HG03469 (cell line): ENCODE results near the gene GRIA4.

Source experiments
- ATAC-seq: cut with Tn5 transposase; IDR thresholded peaks from one replicate; pipeline ENCODE4 v1.9.1; 2021; ENCODE audit warnings: mild to moderate bottlenecking, moderate library complexity, moderate number of reproducible peaks; ENCODE audit not compliant: unreplicated experiment

Gene GRIA4

DNA sequence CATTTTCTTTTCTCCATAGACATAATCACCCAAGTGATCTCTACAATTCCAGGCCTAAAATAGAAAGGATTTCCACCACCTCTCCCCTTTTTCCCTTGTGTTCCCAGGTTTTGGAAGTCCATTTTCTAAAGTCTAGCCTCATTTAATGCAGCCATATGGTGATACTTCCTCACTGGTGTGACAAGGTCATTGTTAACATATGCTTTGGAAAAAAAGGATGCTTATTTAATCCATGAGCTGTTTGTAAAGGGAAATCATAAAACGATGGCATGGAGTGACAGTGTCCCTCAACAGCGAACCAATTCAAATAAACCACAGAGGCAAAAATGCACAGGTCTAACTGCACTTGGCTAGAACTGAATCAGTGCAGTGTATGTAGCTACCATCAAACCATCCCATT is 26.6 kb downstream of the GRIA4 start:
- no peak for ATAC-seq

DNA sequence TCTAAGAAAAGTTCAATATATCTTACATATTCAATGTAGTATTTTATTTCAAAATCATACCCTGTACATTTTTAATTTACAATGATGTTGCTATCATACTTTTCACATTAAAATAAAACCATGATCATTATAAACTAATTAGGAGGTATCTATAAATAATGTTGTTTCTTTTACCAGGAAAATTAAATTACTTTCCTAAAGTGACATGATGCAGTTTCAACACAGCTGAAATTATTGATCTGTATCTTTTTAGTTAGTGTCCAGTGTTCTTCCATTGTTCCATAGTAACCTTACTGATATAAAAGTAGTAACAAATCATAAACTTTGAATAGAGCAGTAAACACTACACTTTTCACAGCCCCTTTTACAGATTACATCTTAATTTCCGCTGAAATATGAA is 29.7 kb downstream of the GRIA4 start:
- no peak for ATAC-seq

DNA sequence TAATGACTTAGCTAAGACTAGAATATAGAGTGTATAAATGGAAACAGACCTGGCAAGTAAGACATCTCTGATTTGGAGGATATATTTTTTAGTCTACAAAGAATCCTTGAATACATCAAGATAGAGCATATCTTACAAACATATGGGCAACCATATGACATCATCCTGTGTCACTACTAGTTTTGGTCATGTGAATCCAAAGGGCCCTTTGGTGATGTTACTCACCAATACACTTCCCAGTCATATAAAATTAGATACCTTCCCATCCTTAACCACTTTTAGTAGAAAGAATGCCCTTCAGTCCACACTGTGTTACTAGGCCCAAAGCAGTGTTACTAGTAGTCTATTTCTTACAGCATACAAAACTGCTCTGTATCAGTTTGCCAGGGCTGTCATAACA is 31.6 kb downstream of the GRIA4 start:
- ATAC-seq: no peak

DNA sequence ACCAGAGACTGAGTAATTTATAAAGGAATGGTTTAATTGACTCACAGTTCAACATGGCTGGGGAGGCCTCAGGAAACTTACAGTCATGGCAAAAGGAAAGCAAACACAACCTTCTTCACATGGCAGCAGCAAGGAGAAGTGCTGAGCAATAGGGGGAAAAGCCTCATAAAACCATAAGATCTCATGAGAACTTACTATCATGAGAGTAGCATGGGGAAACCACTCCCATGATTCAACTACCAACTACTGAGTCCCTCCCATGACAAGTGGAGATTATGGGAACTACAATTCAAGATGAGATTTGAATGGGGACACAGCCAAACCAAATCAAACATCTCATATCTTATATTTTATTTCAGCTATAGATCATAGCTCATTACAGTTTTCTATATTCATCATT is 33.0 kb downstream of the GRIA4 start:
- no peak for ATAC-seq

DNA sequence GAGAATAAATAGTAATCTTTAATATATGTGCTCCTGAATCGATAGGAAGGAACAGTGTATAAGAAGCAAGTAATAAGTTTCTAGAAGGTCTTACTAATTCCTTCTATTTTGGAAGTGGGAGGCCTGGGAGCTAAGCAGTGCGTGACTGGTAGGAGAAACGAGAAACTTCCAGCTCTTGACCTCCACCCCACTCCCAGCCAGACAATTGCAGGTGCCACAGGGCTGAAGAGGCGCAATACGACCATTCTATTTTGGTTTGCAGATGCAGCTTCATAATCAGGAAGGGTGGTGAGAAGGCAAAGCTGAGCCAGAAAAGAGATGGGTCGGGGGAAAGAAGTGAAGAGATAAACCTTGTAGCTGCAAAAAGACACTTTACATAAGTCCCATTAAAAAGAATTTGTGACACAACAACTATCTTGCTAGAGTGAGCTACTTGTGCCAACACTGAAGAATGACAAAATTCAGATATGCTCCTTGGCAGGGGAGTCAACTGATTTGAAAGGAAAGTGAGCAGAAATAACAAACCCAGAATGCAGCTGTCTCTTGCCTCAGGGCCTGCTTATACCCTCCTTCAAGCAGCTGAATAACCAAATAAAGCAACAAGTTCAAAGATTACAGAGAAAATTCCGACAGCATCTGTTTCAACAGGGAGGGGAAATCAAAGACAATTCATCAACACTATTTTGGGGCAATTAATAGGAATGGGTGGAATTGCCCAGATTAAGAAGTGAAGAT is 35.1 kb downstream of the GRIA4 start:
- ATAC-seq: no peak

DNA sequence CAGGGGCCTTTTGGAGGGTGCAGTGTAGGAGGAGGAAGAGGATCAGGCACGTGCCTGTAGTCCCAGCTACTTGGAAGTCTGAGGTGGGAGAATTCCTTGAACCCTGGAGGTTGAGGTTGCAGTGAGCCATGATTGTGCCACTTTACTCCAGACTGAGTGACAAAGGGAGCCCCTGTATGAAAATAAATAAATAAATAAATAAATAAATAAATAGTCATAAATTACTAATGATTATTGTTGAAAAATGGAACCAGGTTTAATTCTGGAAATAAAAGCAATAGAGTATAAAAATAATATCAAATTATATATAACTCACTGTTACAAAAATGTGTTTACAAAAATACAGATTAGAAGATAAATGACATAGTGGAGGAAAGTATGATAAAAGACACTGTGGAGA is 37.9 kb downstream of the GRIA4 start:
- ATAC-seq: no peak

DNA sequence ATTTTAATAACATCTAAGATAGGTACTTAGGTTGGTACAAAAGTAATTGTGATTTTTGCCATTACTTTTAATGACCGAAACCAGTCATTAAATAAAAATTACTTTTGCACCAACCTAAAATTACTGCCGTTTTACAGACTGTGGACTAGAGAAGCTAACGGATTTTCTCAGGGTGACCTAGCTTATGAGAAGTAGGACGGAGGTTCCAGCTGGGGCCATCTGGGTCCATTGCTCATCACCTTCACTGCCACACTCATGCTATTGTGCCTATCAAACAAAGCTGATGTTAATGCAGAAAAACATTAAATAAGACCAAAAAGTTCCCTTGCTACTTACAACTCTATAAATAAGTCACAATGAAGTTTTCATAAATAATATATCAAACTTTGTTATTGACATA is 38.9 kb downstream of the GRIA4 start:
- no peak for ATAC-seq

DNA sequence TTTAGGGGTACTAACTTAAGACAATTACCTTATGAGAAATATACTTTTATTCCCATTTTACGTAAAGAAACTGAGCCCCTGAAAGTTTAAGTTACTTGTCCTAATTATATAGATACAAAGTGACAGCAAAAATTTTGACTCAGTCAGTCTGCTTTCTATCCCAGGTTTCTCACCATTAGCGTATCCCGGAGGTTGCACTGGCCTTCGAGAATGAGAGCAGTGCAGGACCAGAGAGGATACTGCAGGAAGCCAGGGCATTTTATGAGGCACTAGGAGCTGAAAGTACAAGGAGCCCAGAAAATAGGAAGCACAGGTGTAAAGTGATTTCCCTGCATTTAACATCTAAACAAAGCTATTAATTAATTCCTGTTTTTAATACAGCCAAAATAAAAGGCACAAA is 55.4 kb downstream of the GRIA4 start:
- ATAC-seq: no peak

DNA sequence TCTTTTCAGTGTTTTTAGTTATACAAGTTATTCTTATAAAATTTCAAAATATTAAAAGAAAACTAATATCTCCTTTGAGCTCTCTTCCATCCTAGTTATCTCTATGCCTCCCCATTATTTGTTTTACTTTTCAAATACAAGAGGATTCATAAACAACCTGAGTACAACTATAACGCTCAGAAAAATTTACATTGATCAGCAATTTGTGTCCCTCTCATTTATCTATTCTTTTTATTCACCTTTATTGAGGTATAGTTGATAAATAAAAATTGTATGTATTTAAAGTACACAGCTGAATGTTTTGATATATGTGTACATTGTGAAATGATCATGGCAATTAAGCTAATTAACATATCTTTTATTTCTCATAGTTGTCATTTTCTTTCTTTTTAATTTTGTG is 57.6 kb downstream of the GRIA4 start:
- ATAC-seq: no peak

DNA sequence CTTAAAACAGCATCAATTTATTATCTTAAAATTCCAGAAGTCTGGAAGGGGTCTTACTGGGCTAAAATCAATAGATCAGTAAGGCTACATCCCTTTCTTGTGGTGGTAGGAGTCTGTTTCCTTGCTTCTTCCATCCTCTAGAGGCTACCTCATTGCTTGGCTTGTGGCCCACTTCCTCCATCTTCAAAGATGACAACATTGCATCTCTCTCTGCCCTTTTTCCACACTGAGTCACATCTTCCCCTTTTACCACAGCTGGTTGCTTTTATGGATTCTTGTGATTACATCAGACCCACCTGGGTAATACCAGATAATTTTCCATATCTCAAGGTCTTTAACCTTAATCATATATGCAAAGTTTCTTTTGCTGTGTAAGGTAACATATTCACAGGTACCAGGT is 60.9 kb downstream of the GRIA4 start:
- no peak for ATAC-seq

DNA sequence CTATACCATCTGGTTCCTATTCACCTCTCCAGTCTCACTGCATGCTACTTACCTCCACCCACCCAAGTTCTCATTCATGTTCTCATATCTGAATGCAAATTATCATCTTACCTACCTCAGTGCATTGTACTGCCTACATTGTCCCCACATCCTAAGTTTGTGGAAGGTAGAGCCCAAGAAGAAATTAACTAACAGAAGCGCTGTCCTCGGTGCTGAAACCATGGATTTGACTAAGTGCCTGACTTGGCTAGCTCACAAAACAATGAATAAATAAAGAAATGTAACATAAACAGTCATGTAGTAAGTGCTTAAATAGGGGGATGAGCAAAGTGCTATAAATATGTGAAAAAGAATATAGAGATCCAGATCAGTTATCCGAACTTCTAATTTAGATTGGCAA is 63.2 kb downstream of the GRIA4 start:
- no peak for ATAC-seq

DNA sequence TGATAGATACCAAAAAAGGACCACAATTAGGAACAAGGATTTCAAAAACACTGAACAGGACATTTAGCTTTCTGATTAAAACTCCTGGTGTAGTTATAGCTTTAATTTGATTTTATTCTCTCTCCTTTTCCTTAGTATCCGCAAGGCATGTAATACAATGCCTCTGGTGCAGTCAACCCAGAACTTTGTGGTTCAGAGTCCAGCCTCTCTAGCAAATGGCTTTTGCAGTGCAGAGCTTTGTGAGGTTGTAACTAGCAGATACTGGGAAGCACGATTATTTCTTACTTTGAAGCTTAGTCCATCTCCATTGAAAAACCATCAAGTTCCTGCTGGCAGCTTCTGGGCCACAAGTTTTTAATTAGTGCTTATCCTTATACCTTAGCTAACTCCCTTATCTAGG is 79.8 kb downstream of the GRIA4 start:
- no peak for ATAC-seq

DNA sequence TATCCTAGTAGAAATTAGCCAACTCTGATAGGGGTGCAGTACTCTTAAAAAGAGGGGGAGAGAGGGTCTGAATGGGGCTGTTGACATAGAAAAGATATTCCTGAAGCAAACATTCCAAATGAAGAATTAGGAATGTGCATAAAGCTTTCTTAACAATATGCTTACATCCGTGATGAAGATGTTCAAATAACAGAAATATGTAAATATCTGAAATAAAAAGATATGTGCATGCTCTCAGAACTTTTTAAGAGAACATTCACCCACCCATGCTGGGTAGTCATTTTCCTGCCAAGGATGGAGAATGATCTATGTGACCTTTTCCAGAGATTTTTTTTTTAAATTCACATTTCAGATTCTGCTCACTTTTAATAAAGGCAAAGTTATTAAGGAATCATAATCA is 80.6 kb downstream of the GRIA4 start:
- no peak for ATAC-seq

DNA sequence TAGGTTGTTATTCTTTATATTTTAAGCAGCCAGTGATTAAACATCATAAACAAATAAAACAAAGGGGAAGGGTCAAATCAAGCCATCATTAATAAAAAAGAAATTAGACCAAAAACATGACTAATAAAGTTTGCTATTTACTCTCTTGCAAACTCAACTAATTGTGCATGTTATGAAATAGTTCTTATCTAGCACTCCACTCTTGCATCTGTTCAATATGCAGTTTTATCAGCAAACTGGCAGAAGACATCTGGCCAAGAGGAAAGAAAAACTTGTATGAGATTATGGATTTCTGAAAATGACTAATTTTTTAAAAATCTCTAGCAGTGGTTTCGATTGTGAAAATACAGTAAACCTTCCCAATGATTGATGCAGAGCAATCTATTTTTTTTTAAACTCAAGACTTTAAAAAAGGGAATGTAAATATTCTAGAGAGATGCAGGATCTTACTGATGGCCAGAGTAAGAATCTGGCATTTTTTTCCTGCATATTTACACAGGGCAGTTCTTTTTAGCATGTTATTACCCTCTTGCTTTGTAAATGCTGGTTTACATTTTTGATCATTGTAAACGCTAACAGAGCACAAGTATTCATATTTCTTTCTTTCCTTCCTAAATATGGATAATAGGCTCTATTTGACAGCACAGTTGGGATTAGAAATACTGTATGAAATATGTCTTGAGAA is 83.3 kb downstream of the GRIA4 start:
- no peak for ATAC-seq

DNA sequence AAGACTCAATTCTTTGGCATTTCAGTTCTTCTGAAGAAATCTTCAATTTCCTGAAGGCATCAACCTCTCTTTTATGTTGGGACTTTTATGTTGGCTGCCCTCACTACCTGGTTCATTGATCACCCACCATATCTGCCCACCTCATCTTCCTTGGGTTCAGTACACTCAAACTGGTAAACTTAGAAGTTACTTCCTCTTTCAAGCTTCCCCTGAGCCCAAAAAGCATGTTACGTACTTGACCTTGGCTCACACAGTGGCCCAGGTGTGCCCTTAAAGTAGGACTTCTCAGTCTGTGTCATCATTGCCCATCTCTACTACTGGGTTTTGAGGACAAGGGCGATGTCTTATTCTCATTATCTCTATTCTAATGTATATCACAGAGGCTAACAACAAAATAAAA is 86.1 kb downstream of the GRIA4 start:
- peak; percentile 86 for ATAC-seq

DNA sequence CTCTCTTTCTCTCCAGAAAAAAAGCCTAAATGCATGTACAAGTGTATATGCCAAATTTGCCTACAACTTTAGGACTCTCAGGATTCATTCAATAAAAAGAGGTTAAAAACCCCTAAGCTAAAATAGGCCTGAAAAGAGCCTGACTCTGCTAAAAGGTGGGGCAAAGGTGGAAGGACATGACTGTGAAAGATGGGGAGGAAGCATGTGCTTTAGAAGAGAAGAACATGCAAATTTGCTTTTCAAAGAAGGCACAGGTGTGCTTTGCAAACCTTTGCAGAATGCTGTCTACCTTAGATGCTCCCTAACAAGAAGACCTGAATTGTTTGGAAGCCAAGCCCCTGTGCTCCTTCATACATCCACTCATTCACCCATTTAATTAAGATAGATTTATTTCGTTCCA is 87.4 kb downstream of the GRIA4 start:
- ATAC-seq: no peak

DNA sequence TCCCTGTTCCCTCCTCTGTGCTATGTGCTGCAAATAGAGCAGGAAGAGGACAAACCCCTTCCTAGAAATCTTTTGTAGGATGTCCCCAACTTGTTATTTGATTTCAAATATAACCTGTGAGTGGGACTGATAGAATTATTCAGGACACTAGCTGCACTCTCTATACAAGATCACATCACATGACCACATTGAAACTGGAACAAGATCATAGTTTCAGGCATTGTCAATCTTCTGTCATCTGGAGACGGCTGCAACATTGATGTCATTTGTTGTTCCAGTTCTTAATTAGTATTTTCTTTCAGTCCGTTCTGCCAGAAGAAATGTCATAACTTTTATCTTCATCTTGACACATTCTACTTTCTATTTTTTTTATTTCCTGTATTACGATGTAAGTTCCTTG is 89.3 kb downstream of the GRIA4 start:
- no peak for ATAC-seq

DNA sequence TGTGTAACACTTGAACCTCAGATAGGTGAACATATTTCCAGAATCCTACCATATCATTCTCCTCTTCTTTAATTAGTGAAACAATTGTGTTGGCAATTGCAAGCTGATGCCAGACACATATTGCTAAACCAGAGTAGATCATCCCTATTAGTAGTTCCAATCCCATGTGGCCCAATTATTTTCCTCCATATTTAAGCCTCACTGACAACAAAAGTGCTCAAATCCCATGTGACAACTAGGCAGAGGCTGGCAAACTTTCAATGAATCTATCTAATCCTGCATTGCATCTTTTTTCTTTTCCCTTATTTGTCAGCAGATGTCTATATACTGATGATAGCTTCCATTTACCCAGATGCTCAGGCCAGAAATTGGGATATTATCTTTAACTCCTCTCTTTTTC is 90.4 kb downstream of the GRIA4 start:
- ATAC-seq: no peak

DNA sequence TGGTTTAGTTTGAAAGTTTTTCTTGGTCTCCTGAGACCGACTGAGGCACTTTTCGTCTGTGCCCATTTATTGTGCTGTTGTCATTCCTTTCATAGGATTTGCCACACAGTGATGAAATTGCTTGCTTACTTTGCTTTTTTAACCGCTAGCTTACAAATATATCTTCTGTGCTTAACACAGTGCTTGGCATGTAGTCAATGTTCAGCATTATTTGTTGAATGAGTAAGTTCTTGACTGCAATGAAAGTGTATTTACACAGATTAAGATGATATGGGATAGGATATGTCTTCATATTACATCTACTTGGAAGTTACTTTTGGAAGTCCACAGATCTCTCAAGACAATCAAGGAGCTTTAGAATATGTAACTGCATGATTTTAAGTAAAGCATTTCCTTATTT is 91.2 kb downstream of the GRIA4 start:
- no peak for ATAC-seq

DNA sequence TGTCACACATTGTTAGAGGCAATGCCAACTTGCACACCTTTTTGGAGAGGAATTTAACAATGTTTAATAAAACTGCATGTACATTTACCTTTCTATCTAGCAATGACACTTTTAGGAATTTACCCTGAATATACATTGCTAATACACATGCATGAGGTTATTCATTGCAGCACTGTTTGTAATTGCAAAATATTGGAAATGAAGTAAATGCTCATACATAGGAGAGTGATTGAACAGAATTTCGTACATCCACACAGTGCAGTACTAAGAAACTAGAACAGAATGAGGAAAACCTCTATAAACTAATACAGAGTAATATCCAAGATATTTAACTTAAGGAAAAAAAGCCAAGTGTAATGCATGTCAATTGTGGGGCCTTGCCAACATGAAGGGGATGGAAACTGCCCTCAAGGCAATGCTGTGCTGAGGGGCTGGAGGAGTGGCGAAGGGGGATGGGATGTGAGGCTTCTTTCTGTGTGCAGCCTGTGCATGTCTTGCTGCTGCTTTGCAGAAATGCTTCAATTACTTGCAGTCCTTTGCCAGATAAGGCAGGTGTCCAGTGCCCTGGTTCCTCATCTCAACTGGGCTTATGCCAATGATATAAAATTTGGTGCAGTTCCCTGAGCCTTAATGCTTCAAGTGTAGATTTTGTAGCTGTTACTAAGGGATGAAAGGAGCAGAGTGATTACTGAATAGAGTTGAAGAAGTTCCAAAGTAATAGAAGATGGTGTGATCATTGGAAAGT is 96.1 kb downstream of the GRIA4 start:
- ATAC-seq: no peak

DNA sequence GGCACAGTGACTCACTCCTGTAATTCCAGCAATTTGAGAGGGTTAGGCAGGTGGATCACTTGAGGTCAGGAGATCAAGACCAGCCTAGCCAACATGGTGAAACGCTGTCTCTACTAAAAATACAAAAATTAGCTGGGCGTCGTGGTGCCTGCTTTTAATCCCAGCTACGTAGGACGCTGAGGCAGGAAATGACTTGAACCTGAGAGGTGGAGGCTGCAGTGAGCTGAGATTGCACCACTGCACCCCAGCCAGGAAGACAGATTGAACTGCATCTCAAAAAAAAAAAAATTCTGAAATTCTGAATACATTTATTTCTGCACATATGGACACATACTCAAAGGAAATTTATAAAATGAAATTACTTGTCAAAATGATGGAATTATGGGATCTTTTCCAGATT is 103.2 kb downstream of the GRIA4 start:
- ATAC-seq: no peak

DNA sequence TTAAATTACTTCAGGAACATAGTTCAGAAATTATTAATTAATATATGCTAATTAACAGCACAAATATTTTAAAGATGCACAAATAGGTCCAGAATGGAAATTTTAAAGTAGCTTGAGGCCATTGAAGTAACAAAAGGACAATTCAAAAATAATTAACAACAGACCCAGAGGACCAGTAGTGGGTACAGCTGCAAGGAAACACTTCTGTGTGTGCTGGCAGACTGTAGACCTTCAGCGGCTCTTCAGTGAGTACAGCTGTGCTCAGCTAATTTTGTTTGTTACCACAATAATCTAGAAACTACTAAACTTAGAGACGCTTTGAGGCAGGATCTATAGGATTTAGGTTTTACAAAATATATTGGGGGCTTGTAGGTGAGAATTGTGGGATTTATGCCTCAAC is 103.8 kb downstream of the GRIA4 start:
- ATAC-seq: no peak
